HG02884 (cell line): ENCODE results near the gene KCNQ2.

Experiments used
- ATAC-seq: cut with Tn5 transposase; IDR thresholded peaks from one replicate; pipeline ENCODE4 v1.9.1; 2021; ENCODE audit warnings: mild to moderate bottlenecking, moderate library complexity; ENCODE audit not compliant: unreplicated experiment

Gene KCNQ2

DNA sequence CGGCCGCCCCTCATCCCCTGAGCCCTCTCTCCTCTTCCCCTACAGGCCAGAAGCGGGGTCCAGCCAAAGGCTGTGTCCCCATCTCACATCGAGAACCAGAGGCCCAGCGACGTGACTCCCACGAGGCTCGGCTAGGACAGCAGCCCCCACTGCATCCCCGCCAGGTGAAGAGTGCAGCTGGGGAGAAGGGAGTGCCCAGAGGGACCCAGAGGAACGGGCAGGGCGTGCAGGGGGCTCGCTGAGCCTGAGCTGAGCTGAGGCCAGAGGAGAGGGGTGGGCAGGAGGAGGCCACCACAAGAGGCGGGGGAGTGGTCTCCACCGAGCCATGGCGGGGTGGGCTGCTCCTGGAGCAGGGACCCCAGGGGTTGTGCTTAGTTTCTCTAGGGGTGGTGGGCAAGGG lies 32.6 kb downstream of the KCNQ2 start:
- ATAC-seq = no peak

- ATAC-seq = no peak
These were observed 34.3 kb downstream of the KCNQ2 start for GRCh38 chr20:63438121-63438520.

- ATAC-seq = no peak
These were observed 36.9 kb downstream of the KCNQ2 start for GRCh38 chr20:63435552-63435951.

DNA sequence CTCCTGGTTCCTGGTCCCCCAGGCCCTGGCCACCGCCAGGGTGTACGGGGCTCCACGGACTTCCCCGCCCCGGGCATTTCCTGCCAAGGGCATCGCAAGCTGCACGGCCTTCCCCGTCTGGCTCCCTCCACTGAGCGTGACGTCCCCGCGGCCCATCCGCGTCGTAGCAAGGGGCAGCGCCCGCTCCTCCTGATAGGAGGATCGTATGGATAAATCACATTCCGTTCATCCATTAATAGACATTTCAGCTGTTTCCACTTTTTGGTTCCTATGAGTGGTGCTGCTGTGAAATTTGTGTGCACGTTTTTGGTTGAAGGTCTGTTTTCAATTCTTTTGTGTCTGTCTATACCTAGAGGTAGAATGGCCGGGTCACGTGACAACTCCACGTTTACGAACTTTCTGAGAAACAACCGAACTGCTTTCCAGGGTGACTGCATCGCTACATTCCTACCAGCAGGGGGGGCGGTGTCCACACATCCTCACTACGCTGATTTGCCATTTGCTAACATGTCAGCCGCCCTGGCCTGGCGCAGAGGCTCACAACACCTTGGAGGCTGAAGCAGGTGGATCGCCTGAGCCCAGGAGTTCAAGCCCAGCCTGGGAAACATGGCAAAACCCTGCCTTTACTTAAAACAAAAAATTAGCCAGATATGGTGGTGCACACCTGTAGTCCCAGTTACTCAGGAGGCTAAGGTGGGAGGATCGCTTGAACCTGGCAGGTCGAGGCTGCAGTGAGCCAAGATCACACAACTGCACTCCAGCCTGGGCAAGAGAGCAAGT lies 37.7 kb downstream of the KCNQ2 start:
- ATAC-seq = no peak

GRCh38 chr20:63433756-63434531 lies 38.5 kb downstream of the KCNQ2 start:
- no peak for ATAC-seq

DNA sequence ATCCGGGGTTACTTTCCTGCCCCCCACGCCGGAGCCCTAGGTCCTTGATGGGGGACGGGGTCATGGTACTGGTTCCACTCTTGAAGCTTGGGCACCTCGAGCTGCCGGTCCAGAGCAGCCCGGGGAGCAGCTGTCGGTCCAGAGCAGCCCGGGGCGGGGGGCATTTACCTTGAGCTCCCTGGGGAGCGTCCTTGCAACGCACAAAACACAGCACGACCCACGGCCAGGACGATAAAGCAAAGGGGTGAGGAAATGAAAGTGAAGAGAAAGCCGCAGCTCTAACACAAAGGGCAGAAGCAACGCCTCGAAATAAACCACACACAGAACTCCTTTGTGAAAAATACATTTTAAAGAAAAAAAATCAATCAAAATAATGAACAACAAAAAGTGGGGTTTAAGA lies 39.1 kb downstream of the KCNQ2 start:
- ATAC-seq = no peak

GRCh38 chr20:63432577-63433325 lies 39.7 kb downstream of the KCNQ2 start:
- no peak for ATAC-seq

DNA sequence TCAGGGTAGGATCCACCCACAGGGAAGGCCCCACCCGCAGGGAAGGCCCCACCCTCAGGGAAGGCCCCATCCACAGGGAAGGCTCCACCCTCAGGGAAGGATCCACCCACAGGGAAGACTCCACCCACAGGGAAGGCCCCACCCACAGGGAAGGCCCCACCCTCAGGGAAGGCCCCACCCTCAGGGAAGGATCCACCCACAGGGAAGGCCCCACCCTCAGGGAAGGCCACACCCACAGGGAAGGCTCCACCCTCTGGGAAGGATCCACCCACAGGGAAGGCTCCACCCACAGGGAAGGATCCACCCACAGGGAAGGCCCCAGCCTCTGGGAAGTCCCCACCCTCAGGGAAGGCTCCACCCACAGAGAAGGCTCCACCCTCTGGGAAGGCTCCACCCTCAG lies 40.5 kb downstream of the KCNQ2 start:
- no peak for ATAC-seq

DNA sequence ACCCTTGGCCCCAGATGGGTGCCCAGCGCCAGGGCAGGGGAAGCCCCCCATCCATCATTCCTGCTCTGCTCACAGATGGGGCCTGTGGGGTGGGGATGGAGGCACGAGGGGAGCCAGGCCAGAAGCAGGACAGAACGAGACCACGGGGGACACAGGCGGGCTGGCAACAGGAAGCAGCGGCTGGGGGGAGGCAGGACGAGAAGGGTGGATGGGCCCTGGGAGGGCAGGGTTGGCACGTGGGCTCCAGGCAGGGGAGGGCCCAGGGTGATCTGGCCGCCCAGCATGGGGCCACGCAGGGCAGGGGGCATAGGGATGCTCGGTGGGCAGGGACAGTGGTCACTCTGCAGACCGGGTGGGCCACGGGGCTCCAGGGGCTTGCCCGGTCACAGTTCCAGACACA lies 41.6 kb downstream of the KCNQ2 start:
- no peak for ATAC-seq

DNA sequence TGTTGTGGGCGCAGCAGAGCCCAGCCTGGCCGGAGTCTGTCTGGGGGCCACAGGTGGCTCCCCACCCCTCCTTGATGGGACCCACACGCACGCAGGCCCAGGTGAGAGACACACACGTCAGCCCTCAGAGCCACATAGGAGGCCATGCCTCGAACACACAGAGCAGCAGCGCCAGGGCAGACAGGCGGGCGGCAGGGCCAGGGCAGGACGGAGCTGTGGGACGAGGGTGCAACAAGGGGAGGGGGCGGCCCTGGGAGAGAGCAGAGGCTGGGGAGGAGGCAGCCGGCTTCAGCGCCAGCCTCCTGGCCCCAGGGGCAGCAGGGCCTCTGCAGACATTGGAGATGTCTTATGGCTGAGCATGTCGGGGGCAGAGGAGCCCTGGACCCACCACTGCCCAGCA lies 42.5 kb downstream of the KCNQ2 start:
- ATAC-seq = no peak

DNA sequence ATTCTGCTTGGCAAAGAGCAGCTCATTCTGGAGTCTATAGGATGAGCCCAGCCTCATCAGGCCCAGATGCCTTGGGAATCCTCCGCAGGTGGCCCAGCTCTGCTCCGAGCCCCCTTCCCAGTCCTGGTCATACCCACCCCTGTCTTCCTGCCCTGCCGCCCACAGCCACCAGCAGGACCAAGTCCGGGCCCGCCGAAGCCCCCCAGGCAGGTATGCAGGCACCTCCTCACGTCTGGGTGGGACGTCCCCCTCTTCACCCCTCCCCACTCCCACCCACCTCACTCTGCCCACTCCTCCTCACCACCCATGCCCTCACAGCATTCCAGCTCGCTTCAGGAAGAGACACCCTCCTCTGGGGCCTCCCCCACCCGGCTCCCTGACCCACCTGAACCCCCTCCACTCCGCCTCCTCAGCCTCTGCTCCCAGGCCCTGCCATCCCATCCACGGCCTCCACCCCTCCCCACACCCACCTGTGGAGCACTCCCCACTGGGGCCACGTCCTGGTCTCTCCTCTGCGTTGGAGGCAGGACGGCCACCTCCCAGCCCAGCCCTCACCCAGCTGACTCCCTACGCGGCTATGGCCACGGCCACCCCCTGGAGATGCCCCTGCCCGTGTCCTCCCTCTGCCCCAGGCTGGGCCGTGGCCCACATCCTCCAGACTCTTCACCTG lies 43.4 kb downstream of the KCNQ2 start:
- ATAC-seq = no peak

- ATAC-seq = no peak
These were observed 44.6 kb downstream of the KCNQ2 start for GRCh38 chr20:63427724-63428330.

DNA sequence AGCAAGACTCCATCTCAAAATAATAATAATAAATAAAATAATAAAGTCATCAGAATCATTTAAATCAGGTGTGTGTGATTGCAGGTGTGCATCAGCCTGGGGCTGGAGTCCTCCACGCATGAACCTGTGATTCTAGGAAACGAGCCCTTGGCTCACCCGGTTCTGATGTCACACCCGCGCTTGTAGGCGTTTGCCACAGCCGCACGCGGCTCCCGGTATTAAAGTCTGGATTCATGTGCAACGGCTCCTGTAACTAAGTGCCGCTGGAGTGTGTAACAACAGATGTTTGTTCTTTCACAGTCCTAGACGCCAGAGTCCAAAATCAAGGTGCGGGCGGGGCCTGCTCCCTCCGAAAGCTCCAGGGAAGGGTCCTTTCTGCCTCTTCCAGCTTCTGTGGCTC lies 45.2 kb downstream of the KCNQ2 start:
- ATAC-seq = no peak

- ATAC-seq = no peak
These were observed 46.5 kb downstream of the KCNQ2 start for GRCh38 chr20:63425846-63426485.

DNA sequence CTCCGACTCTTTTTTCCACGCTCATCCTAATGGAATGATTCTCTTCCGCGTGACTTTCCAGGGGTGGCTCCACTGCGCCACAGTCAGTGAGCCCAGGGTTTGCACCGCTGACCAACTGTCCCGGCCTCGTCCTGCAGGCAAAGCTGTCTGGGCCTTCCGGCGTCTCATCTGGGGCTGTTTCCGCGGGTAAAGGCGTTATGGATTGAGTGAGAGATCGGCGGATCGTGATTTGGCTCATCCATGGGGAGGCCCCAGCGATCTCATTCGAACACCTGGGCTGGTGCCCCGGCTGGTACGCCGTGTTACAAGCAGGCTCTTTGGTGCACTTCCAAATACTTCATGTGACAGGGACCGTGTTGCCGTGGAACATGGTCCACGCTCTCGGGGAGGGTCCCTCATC lies 47.8 kb downstream of the KCNQ2 start:
- ATAC-seq = no peak

- no peak for ATAC-seq
These were observed 48.7 kb downstream of the KCNQ2 start for GRCh38 chr20:63423751-63424150.

- ATAC-seq = no peak
These were observed 49.8 kb downstream of the KCNQ2 start for GRCh38 chr20:63422653-63423052.

- ATAC-seq = no peak
These were observed 50.5 kb downstream of the KCNQ2 start for GRCh38 chr20:63421913-63422312.

DNA sequence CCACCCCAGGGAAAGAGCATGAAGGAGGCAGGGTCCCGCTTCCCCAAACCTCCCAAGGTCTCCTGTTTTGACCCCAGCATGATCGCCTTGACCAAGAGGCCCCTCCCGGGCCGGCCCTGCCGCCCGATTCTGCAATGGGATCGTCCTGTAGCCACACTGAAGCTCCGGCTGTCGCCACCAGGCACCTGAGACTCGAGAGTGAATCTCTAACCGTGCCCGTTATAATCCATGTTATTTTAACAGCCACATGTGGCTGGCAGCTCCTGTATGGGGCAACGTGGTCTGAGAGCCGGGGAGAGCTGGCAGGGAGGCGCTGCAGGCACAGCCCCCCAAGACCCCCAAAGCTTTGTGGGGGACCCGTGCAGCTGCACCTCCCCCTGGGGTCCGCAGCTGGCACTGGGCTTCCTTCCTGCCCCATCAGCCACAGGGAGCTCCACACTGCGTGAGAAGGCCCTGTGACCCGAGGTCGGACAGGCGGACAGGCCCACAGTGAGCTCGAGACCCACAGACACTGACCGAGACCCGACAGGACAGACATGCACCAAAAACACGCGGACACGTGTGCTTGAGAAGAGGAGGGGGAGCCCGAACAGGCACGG lies 51.3 kb downstream of the KCNQ2 start:
- no peak for ATAC-seq
